HPDE6-E6E7 (cell line): Measurements from ENCODE around the gene SH3RF1.

ENCODE experiments used
- DNase-seq: peaks from one replicate; pipeline ENCODE4 v3.0.0; 2011; ENCODE audit warnings: missing footprints; ENCODE audit errors: extremely low spot score

SH3RF1 gene

DNA sequence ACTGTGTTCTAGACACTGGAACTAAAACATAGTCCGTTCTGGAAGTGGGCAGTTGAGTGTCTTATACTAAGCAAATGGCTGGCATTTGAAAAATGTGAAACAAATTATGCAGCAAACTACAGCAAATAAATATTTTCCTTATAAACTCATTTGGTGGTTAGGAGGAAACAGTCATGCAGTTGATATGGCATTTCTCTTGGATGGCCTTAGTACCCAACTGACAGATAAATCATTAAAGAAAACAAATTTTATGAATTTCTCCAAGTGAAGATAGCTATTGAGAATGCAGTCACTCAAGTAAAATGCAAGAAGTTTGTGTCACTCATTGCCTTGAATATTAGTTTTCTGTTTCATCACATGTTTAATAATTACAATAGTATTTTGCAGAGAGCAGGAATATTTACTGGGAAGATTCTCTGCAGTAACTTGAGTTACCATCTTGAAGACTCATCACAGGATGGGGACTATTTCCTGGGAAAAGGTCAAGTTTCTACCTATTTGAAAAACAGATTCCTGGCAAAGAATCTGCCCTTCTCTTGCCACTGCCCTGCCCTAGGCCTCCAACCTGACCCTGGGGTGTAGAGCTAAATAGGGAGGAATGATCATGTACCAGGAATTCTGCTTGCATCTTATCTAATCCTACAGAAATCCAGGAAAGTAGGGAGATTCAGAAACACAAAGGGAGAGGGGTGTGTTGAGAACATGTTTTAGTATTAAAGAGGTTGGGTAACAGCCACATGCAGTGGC lies 105.9 kb downstream of the SH3RF1 start:
- DNase-seq, result no peak

DNA sequence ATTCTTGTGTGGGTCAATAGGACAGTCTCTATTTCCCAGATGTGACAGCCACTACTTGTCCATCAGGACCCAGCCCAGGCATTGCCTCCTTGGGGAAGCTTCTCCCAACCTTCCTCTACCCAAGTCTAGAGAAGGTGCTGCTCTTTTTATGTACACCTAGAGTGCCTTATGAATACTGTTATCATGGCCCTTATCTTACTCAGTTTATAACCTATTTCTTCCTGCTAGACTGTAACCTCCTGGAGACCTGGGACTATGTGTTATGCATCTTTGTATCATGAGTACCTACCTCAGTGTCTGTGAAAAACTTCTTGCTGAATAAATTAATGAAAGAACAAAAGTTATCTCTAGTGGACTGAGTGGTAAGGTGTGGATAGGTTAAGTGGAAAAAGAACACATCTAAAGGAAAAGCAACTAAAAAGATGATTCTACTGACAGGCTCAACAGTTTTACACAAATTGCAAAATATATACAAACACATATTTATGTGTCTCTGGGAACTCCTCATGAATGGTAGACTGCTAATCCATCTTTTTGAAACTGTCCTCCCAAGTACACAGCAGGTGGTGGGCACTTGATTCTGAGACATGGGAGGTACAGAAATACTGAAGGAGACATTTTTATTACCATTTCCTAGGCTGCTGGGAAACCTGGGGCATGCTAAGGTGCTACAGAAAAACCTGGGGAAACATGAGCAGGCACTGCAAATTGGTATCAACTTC lies 106.6 kb downstream of the SH3RF1 start:
- DNase-seq, result no peak

DNA sequence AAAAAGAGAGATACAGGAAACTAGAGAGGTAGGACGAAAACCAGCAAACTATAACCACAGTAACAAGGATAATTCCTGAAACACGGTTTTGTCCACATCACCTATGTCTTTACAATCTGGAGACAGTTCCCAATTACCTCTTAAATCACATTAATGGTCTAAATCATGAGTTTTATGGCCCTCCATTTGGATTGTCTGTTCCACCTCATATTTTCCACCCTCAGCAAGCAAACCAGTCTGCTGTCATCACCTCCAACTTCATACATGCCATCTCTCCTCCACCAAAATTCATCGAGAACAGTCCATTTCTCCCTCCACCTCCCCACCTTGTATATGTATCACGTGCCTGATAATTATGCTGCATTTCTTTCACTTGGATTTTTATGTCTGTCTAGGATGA lies 107.3 kb downstream of the SH3RF1 start:
- no peak for DNase-seq

DNA sequence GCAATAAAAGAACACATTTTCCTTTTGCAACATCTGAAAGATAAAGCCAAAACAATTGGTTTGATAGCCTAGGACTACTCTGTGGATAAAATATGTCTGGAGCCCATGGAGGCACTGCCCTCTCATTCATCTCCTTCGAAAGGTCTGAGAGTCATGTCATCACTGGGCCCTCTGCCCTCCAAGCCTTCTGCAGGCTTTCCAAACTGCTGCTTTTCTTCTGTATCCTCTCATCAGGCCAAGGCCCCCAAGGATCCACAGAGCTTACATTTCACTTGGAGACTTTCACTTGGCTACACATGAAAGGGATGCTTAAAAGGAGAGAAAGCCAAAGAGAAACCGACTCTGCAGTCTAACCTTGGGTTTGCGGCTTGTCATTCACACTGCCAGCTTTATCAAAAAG lies 109.9 kb downstream of the SH3RF1 start:
- no peak for DNase-seq

DNA sequence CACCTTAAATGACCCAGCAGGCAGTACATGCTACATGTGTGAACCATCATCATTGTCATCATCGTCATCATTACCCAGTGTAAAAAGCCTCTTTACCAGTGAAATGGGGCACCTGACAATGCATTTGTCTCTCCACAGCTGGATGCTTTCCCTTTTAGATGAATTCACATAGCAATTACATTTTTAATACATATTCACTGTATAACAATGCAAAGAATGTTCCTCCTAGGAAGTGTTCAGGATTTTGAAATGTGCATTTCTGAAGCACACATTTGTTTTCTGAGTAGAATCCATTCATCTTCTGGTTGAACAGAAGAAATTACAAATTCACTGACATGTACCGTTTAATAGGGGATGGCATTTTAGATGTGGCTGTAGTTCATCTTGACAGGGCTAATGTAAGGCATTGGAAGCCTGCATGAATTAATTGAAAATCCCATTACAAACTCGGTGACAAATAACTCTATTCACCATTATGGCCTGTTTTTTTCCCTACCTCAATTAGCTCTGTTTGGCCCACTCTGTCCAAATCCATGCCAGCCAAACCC lies 111.1 kb downstream of the SH3RF1 start:
- DNase-seq, result no peak

DNA sequence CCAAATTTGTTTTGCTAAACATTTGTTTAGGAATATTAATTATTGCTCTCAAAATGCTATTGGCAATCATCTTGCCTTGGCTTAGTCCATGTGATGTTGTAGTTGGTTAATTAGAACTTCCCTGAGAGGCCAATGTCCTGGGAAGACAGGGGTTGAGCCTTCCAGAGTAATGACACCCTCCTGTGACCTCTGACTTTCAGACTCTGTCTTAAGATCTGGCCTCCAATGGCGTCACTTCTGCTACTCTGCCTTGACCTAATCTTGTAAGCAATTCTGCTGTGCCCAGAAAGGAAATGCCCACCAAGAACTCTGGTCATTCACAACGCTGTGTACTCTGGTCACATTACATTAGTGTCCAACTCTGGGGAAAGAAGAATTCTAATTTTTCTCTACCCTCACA lies 111.9 kb downstream of the SH3RF1 start:
- no peak for DNase-seq

DNA sequence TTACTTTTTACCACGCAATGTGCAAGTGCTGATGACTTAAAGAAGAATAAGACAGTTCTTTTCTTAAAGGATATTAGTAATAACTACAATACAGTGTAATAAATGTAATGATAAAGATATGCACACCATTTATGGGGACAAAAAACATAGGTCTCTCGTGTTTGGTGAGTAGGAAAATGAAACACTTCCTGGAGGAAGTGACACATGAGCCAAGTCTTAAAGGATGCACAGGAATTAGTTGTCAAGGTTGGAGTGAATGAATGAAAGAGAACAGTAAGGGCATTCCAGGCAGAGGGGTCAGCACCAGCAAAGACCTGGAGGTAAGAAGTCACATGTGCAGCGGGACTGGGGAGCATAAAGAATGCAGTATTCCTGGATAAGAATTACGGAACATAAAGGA lies 112.7 kb downstream of the SH3RF1 start:
- no peak for DNase-seq

DNA sequence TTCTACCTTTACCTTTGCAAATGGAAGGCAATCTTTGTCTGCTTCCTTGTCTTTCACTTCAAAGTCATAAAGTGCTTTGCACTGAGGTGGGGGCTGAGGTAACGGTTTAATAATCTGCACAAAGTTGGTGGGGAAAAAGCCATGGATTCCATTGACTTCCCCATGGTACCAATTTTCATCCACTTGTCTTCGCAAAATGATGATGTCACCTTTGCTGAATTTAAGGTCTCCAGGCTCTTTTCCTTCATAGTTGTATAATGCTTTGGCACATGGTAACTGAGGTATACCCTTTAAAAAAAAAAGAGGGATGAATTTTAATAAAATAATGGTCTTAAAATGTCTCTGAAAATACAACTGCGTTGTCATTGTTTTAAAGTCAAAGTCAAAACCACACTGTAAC lies 114.4 kb downstream of the SH3RF1 start:
- DNase-seq, result no peak

DNA sequence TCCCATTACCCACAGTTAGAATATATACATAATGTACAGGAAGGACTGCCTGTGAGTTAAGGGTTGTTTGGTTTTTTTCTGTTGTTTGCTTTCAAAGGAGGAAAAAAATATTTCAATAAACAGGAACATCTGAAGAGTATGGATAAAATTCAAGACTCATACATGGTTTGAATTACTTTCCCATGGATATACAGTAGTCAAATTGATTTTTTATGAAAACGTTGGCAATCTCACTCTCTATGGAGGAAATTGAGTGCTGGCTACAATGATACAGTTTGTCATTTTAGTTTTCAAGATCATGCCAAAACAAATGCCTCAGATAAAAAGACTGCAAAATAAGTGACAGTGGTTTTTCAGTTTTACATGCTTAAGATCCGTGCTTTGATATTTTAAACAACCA lies 116.6 kb downstream of the SH3RF1 start:
- no peak for DNase-seq

DNA sequence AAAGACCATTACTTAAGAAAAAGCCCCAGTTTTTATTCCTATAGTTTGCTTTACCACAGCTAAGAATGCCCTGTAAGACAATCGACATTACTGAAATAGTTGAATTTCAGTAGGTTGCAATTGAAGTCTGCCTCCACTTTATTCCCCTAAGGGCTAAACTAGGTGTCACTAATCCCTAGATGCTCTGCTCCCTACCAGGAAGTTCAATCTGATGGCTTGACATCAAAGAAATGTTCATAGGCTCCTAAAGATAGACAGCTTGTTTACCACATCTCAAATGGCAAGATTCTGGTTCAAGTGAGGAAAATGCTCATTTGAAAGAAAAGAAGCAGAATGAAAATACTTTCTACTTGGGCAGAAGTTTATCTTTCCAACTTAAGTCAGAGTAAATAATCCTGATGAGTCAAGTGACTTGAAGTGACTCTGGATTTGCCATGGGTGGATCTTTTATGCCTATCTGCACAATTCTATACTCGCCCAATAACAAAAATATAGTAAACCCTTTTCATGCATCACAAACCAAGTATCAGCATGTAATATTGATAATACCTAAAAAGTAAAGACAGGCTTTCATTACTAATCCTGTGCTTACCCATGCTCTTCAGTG lies 117.2 kb downstream of the SH3RF1 start:
- no peak for DNase-seq

DNA sequence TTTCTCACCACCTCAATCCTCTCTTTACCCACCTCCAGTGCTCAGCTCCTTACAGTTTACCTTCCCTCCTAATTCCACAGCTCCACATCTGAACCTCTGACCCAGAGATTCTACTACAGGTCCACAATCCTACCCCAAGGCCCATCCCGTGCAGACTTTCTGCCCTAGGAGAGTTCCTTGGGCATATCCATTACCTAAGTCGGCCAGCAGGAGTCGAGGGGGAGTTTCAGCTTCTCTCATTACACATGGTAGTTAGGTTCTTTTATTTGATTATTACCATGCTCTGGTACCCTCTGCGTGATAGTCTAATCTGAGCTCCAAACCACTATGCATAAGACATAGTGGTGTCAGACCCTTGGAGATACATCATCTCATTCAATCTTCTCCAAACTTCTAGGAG lies 117.9 kb downstream of the SH3RF1 start:
- DNase-seq, result no peak

DNA sequence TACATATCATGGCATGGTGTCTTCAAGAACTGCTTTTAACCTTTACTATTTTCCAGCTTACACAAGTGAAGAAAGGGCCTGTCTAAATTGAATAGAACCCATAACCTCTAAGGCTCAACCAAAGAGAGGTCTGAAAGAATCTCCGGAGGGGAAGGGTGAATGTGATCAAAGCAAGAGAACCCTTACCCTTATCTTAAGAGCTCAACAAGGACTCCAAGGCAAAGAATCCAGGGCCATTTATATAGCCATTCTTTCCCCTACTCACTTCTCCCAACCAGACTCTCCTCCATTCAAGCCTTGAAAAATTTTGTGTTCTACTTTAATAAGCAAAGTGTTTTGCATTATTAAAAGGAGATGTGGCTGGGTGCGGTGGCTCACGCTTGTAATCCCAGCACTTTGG lies 118.7 kb downstream of the SH3RF1 start:
- no peak for DNase-seq

DNA sequence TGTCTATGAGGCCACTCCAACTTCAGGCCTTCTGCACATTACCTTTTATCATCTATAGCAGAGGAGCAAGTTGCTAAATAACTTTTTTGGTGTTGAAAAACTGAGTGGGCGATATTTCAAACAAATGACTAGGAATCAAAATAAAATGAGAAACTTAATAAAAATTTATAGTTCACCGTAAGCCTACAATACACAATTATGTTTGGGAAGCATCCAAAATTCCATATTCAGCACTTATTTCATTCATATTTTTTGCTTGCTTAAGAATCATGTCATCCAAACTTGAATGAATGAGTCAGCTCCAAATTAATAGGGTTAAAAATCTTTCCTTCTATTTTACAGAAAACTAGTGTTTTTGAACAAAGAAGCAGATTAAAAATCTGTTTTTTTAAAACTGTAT lies 119.1 kb downstream of the SH3RF1 start:
- DNase-seq, result no peak

DNA sequence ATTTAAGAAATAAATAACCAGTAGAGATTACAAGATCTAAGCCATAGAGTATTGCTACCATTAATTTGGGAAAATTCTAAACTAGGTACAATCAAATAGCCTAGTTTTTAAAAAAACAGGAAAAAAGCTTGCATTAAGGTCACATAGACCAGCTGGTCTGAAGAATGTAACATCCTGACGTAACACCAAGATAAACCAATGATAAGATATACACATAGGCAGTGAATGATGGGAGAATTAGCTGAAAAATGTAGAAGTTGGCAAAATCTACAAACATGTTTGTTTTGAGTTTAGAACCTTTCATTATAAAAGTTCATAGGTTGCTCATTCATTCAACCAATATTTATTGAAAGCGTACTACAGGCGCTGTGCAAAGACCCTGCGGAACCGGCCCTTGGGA lies 120.0 kb downstream of the SH3RF1 start:
- no peak for DNase-seq

DNA sequence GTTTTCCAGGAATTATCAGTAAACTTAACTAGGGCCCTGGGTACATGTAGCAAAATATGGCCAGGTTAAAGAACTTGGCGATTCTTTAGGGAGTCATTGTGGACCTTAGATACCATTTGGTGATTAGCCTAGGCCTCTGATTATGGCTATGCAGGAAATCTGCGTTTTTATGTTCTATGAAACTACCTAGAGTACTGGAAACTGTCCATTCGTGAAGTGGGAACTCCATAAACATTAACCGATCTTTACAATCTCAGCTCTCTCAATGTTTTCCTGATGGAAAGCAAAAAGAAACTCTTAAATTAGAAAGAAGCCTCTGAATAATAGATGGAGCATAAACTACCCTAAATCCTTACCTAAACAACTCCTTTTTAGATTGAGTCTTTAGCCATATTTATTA lies 121.9 kb downstream of the SH3RF1 start:
- no peak for DNase-seq

DNA sequence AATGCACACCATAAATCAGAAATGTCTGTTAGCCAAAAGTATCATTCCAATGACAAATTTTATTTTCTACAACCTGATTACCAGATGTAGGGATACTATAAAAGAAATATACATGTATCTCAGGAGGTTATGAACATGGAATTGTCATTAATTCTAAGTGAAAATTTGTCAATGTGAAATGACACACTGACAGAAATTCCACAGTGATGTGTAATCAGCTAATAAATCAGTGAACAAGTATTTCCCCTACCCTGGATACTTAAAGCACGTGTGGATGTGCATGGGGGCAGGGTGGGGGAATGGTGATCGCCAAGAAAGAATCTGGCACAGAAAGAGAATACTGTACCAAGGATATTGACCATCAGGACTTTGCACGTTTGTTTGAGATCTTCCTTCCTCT lies 123.6 kb downstream of the SH3RF1 start:
- no peak for DNase-seq

DNA sequence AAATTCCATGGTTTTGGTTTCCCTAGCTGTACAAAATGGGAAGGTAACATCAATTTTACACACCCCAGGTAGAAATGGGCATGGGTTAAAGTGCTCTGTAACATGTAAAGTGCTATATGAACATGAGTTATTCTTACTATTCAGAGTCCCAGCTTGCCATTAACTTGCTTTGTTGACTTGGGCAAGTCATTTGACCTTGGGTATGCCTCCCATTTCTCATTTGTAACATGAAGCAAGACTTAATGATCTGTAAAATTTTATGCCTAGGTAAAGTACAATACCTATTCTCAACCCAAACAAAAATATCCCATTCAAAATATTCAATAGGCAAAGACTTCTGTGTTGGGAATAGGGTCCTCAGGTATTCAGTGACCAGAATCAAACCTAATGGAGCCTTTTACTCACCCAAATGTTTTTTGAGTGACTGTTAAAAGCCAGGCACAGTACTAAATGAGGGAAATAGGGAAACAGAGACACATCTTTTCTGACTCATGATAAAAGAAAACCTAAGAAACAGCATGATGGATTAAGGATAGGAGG lies 126.6 kb downstream of the SH3RF1 start:
- DNase-seq, result no peak

DNA sequence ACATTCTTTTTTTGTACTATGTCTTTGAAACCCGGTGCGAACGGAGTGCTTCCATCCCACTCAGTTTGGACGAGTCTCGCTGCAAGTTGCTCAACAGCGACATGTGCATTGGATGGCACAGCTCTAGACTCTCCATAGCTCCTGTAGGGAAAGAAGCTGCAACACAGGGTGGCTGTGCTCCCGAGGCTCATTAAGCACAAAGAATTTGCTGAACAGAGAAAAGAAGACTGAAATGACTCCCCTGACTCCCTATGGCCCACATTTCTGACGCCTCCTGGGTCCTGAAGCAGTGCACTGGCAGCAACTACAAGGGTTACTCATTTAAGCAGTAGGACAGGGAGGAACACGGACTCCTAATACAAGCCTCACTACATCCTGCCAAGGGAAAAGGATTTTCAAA lies 127.4 kb downstream of the SH3RF1 start:
- DNase-seq, result no peak

DNA sequence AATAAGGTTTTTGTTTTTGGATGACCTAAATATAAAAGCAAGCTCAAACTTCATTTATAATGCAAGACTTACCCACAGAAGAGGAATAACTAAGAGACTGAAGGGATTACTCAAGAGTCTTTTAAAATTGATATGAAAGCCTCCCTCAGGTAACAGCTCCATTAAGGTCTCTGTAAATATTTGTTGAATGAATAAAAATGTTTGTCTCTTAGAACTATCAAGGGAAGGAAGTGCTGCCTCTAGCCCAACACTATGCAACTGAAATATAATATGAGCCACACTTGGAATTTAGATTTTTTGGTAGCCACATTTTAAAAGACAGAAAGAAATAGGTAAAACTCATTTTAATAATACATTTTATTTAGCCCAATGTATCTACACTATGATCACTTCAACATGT lies 127.8 kb downstream of the SH3RF1 start:
- no peak for DNase-seq

DNA sequence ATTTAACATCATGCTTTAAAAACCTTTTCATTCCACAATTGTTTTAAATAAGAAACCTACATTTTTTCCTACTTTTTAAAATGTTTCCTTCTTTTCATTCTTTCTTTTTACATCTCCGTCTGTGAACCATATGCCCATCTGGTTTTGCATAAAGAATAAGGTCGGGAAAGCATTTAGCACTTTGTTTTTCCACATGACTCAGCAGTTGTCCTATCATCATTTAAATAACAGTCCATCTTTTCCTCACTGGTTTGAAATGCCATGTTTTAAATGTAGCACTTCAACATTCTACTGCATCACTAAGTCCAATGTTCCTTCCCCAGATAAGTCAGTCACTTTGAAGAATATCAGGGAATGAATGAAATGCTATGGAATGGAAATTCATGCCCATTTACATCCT lies 128.4 kb downstream of the SH3RF1 start:
- DNase-seq, result no peak

DNA sequence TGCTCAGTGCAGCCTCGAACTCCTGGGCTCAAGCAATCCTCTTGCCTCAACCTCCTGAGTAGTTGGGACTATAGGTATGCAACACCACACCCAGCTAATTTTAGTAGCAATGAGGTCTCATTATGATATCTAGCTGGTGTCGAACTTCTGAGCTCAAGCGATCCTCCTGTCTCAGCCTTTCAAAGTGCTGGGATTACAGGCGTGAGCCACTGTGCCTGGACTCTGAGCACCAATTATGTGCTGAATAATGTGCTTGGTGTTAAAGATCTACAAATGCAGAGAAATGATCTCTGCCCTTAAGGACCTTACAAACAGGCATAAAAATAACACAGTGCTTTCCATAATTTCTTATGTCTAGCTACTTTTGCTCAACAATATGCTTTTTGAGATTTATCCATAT lies 131.7 kb downstream of the SH3RF1 start:
- no peak for DNase-seq

DNA sequence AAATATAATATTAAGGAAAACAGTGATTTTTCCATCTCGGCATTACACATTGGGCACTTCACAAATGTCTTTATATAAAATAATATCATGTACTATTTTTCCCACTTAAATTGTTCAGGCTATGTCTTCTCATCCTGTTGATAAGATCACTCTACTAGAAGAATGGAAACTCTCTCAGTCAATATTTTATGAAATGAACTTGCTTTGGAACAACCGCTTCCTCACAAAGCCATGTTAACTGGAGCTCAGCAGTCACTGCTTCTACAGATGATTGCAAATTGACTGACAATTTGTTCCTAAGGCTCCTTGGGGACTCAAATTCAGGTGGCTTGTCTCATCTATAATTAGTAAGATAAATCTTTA lies 133.2 kb downstream of the SH3RF1 start:
- no peak for DNase-seq
